HG02610 (cell line): ENCODE results near the gene MVD.
A peak's percentile ranks its signal among the peaks of the same experiment; 100 is the strongest.

ENCODE experiments used
- ATAC-seq: cut with Tn5 transposase; IDR thresholded peaks from one replicate; pipeline ENCODE4 v1.9.1; 2021; ENCODE audit warnings: mild to moderate bottlenecking, moderate library complexity; ENCODE audit not compliant: unreplicated experiment

Gene MVD

GRCh38 chr16:88697116-88697830 is 34.4 kb upstream of the MVD start:
- no peak for ATAC-seq

- ATAC-seq, result no peak
These were observed 33.5 kb upstream of the MVD start for GRCh38 chr16:88696441-88696840.

- ATAC-seq, result no peak
These were observed 32.9 kb upstream of the MVD start for GRCh38 chr16:88695753-88696152.

GRCh38 chr16:88695218-88695617 is 32.3 kb upstream of the MVD start:
- no peak for ATAC-seq

GRCh38 chr16:88694221-88695087 is 31.6 kb upstream of the MVD start:
- no peak for ATAC-seq

DNA sequence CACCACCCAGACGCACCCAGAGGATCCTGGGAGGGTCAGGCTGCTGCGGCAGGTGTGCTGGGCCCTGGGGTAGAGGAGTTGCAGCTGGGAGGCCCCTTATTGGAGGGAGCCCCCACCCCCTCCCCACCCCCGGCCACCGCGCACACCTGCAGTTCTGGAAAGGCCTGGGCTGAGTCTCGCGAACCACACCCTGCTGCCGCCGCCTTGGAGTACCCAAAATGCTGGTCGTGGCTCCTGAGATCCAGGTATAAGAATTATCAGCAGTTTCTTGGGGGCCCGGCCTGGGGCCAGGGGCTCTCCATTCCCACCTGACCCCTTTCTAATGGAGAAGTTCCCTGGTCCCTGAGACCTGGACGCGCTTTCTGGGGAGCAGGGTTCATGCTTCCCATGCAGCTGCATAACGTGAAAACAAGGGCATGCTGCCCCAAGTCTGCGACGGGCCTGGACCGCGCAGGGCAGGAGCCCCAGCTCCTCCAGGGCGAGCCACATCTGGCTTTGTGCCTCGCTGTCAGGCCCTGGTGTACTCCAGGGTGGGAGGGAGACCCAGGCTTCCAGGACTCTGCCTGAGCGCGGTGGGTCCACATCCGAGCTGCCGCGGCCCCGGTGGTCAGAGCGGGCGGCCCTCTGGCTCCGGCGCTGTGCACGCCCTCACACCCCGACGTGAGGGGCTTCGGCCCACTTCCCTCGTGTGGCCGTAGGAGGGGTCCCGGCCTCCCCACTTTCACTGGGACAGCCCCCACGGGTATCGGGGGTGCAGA is 30.7 kb upstream of the MVD start:
- ATAC-seq, result no peak

- ATAC-seq, result no peak
These were observed 30.0 kb upstream of the MVD start for GRCh38 chr16:88692861-88693260.

DNA sequence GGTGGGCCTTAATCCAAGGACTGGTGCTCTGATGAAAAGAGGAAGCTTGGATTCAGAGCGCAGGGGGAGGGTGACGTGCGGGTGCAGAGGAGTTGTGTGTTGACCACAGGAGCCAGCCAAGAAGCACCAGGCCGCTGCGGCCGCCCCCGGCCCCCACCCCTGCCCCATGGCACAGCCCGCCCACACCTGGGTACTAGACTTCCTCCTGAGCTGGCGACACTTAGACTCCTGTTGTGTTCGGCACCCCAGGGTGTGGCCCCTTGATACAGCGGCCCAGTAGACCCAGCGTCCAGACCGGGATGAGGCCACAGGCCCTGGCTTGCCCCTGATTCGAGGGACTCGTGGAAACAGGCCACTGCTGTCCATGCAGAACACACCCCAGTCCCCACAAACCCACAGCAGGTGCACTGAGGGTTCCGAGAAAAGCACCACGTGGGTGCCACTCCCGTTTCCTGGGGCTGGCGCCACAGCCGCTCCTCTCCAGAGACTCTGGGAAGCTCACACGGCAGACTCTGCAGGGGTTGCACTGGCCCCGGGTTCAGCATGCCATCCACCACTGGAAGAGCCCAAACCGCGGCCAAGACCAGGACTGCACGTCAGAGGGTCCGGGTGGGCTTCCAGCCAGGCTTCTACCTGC is 29.2 kb upstream of the MVD start:
- no peak for ATAC-seq

DNA sequence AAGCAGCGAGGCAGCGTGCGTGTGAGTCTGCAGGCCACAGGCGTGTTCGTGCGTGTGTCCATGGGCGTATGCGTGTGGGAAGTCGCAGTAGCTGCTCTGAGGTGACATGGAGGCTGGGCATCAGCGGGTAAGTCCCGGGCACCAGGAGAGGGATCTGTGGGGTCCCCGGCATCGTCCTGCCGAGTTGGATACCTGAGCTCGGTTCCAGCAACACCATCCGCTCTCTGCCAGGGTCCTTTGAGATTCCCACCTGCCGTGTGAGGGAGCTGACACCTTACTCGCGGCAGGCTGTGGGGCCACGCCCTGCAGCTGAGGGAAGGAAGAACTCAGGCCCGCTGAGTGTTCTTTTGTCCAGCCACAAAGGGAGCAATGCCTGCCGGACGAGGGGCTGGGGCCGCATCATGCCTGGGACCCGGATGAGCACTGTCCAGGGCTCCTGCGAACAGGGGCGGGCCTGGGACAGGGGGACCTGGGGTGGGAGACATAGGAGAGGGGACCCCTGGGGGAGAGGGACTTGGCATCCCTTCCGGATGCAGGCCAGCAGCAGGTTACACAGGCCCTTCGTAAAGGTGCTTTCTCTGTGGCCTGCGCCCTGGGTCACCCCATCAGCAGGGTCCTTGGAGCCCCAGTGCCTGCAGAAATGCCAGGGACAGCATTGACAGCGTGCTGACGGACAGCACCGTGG is 28.4 kb upstream of the MVD start:
- ATAC-seq, result no peak

- ATAC-seq, result no peak
These were observed 27.6 kb upstream of the MVD start for GRCh38 chr16:88690341-88691128.

DNA sequence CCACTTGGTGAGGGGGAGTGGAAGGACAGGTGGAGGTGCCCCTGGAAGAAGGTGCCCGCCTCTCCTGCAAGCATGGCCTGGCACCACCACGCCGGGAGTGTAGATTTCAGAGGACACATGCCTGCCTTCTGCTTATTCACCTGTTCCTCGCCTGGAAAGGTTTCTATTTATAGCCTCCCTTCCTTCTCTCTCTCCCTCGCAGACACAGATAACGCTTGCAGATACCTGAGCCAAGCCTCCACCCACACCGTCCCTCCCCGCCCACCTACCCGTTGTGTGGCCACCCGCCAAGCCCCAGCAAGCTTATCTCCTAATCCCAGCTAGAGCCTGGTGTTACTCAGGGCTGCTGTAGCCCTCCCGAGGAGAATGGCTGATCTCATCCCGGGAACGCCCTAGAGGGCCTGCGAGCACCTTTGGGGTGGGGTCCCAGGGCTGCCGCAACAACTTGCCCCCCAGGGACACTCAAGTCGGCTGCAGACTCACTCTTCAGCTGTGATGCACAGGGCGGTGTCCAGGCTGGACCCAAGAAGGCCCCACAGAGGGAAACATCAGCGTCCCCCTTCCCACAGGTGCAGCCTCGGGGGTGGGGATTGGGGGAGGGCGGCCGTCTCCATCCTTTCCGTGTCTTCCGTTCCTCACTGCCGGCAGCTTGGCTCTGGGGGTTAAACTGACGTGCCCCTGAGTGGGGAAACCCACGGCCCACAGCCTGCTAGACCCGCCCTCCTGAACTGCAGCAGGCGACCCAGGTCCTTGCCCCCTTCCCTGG is 25.3 kb upstream of the MVD start:
- no peak for ATAC-seq

DNA sequence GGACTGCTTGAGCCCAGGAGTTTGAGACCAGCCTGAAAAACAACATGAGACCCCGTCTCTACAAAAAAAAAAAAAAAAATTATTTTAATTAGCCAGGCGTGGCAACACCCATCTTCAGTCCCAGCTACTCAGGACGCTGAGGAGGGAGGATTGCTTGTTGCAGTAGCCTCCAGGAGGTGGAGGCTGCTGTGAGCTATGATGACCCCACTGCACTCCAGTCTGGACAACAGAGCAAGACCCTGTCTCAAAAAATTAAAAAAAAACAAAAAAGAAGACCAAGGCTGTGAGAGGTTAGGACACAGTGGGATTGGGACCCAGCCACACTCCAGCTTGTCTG is 24.8 kb upstream of the MVD start:
- no peak for ATAC-seq

DNA sequence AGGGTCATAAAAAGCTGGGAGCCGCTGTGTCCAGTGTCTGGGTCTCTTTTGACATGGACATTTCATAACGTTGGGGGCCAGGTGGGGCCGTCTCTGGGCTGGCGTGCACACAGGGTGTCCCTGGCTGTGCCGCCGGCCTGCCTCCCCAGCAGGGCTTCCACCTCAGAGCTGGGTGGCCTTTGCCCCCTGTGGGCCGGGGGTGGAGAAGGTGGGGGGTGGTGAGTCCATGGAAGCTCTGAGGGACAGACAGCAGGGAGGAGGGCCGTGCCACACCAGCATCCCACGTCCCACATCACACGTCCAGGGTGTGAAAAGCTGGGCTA is 24.3 kb upstream of the MVD start:
- no peak for ATAC-seq

DNA sequence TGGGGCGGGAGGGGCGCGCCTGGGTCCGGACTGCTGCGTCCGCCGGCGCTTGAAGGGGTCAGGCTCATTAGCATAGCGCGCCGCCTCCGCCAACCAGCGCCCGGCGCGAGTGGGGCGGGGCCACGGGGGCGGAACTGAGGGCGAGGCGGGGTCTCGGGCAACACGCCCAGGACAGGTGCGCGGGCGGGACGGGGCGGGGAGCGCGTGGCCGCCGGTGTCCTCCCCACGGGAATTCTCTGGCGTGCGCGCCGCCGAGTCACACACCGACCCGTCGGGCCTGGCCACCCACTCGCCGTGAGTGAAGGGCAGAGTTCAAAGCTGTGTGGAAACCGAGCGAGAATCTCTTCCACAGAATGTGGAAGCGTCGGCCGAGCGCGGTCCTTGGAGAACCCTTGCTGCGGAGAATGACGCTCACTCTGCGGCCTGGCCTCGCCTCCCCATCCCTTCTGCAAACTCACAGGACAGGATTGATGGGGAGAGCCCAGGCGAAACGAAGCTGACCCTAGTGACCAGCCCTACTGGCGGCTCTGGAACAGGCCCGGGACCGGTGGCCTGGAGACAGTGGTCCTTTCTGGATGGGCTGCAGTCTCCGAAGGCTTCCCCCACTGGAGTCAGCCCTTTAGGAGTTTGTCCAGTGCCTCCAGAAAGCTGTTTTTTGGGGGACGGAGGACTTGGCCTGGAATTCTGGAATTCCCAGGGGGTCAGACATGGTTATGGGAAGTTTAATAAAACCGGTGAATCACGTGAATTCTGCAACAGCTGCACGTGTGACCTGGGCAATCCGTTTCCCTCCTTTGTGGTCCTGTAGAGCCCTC is 23.8 kb upstream of the MVD start, which contains the start of gene SNAI3:
SNAI3 (minus strand) TSS at position 69 of the 815 bp plus-strand sequence. CDS start 101 bp downstream, outside the sequence.
- ATAC-seq, result peak; percentile 68

GRCh38 chr16:88686062-88686438 is 23.2 kb upstream of the MVD start:
- peak; percentile 12 for ATAC-seq

GRCh38 chr16:88685156-88686061 is 22.5 kb upstream of the MVD start:
- ATAC-seq, result no peak

DNA sequence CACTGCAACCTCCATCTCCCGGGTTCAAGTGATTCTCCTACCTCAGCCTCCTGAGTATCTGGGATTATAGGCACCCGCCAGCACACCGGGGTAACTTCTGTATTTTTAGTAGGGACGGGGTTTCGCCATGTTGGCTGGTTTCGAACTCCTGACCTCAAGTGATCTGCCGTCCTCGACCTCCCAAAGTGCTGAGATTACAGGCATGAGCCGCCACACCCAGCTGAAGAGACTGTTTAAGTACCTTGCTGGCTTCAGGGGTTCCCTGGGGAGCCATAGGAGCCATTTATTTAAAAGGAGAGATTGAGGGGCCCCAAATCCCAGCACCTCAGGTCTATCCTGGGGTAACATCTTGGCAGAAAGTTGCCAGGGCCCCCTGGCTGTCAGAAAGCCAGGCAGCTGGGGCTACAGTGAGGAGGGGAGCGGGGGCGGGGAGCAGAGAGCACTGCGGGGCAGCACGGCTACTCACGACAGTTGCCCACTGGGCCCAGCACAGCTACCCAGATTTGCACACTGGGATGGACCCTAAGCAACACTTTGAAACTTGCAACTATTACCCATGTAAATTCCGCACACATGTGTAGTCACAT is 21.8 kb upstream of the MVD start:
- no peak for ATAC-seq
